ENCODE results near the gene ASB2. TPM values are rescaled to one million over a fixed set of nuclear protein-coding genes. Genes with fewer than 3 reads are reported as not detected.

The ASB2 gene
- total RNA-seq, 3 donors from 2014 or later (not counting 1 experiment from before 2014, with no cell fraction given): 3.7 to 7.2 (median 4.8) TPM

- 65% methylated on average over 6 of the region's 8 CpGs for WGBS (ENCODE audit: insufficient coverage)
- H3K27me3 ChIP-seq (ENCODE audit: control insufficient read depth, insufficient read depth, low read length): no peaks in the 10 kb centered on the region
- DNase-seq: no peak
- peak overlapping the region; percentile 28 for H3K4me3 ChIP-seq (ENCODE audit: low read length)
- no peak for TF ChIP-seq CTCF (IDR thresholded peaks at IDR 0.05)
- no peaks in the 10 kb centered on the region for H3K27me3 Mint-ChIP-seq (ENCODE audit: low read depth in 2 of 2)
- intact Hi-C loops (cut with micrococcal nuclease): loop anchor here (1.0 to 5.0 kb wide), 3 partner anchors 7 to 46 kb away; no protein-coding TSS in a partner anchor
- ATAC-seq: no peak
- H3K36me3 ChIP-seq (ENCODE audit: control insufficient read depth, insufficient read depth, low read length): no peaks in the 10 kb centered on the region
- no peaks in the 10 kb centered on the region for H3K36me3 Mint-ChIP-seq
- peak overlapping the region; percentile 81 for H3K27ac ChIP-seq (ENCODE audit: low read length)
- peaks cover 80% of the 10 kb centered on the region for H3K4me1 ChIP-seq (ENCODE audit: control insufficient read depth, insufficient read depth, low read length)
- peak overlapping the region; percentile 95 to 97 for H3K27ac Mint-ChIP-seq
- H3K9me3 ChIP-seq (ENCODE audit: control insufficient read depth, insufficient read depth, low read length): no peaks in the 10 kb centered on the region
- peak overlapping the region; percentile 88 for H3K4me3 Mint-ChIP-seq
- no peaks in the 10 kb centered on the region for H3K9me3 Mint-ChIP-seq
- H3K4me1 Mint-ChIP-seq: peaks cover 64 to 74% of the 10 kb centered on the region in 2 donors
Observed at GRCh38 chr14:93955850-93956481, 20.4 kb downstream of the ASB2 start.

DNA sequence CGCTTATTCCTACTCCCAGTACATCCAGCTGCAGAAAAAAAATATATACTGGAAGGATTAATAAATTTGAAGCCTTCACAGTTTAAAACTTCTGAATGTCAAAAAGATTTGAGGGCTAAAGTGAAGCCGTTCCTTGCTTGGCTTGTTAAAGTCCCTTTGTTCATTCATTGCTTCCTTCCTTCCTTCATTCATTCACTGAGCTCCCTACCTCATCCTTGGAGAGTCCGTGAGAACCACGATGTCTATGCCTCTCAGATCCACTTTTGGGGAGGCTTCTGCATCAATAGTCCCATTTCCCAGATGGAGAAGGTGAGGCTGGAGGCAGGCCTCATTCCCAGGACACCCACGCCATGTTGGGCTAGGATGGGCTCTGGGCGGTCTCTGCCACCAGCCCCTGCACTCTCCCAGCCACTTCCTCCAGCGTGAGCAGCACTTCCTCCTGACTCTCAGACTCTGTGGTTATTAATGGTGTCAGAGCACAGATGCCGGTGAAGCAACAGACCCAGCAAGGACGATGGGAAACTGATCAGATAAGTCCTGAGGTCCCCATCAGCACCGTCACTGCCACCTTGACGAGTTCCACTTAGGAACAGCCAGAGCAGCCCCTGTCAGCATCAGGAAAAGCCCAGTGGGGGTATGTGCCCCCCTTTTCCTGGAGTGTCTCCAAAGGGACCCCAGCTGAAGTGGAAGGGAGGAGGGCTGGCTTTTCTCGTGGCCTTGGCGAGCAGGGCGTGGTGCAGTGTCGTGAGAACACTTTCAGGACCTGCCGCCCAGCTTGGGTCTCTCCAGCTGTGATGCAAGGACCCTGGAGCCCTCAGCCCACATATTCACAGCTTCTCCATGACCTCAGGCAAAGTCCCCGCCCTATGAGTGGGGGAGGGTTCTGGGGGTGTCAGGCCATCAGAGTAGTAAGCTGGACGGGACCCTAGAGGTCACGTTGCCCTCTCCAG is 21.2 kb downstream of the ASB2 start:
- Histone ChIP-seq H3K27me3 (ENCODE audit: control insufficient read depth, insufficient read depth, low read length) (no peaks in the 10 kb centered on the region), H3K4me1 (ENCODE audit: control insufficient read depth, insufficient read depth, low read length) (peaks cover 73% of the 10 kb centered on the region), H3K27ac (ENCODE audit: low read length) (peak overlapping the region; percentile 81), H3K4me3 (ENCODE audit: low read length) (peak overlapping the region; percentile 28), H3K9me3 (ENCODE audit: control insufficient read depth, insufficient read depth, low read length) (no peaks in the 10 kb centered on the region), H3K36me3 (ENCODE audit: control insufficient read depth, insufficient read depth, low read length) (no peaks in the 10 kb centered on the region)
- WGBS (ENCODE audit: insufficient coverage): 18% methylated on average over 18 of the region's 19 CpGs
- Mint-ChIP-seq H3K4me3 (peak overlapping the region; percentile 88), H3K36me3 (no peaks in the 10 kb centered on the region), H3K9me3 (no peaks in the 10 kb centered on the region), H3K27me3 (ENCODE audit: low read depth in 2 of 2) (no peaks in the 10 kb centered on the region), H3K4me1 (peaks cover 58 to 70% of the 10 kb centered on the region in 2 donors), H3K27ac (peak overlapping the region; percentile 95 to 97)
- TF ChIP-seq CTCF (IDR thresholded peaks at IDR 0.05): no peak
- peak; percentile 41 to 75 (median 62) for ATAC-seq
- DNase-seq: peak; percentile 59 to 82
- intact Hi-C loops (cut with micrococcal nuclease): loop anchor here (1.0 to 5.0 kb wide), 3 partner anchors 8 to 47 kb away; no protein-coding TSS in a partner anchor

DNA sequence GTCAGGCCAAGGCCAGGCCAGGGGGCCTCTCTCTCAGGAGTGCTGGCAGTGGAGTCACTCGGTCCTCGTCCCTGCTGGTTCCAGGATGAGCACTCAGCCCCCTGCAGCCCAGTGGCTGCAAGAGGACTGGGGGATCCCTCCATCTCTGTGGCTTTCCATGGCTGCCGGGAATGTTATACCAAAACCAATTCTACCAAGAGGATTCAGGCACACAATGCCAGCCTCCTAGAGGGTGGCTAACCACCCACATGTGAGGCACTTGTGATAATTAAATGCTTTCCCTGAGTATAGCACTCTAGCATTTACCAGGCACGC is 21.9 kb downstream of the ASB2 start:
- no peak for TF ChIP-seq CTCF (IDR thresholded peaks at IDR 0.05)
- Mint-ChIP-seq H3K27me3 (ENCODE audit: low read depth in 2 of 2) (no peaks in the 10 kb centered on the region), H3K9me3 (no peaks in the 10 kb centered on the region), H3K27ac (peak overlapping the region; percentile 95 to 97), H3K36me3 (no peaks in the 10 kb centered on the region), H3K4me1 (peaks cover 51 to 64% of the 10 kb centered on the region in 2 donors), H3K4me3 (peak overlapping the region; percentile 88)
- intact Hi-C loops (cut with micrococcal nuclease): loop anchor here (2.0 kb wide), 1 partner anchor 16 kb away; no protein-coding TSS in a partner anchor
- DNase-seq (no peak), ATAC-seq (no peak)
- Histone ChIP-seq H3K4me1 (ENCODE audit: control insufficient read depth, insufficient read depth, low read length) (peaks cover 66% of the 10 kb centered on the region), H3K9me3 (ENCODE audit: control insufficient read depth, insufficient read depth, low read length) (no peaks in the 10 kb centered on the region), H3K4me3 (ENCODE audit: low read length) (no peak overlapping the region), H3K27ac (ENCODE audit: low read length) (no peak overlapping the region), H3K27me3 (ENCODE audit: control insufficient read depth, insufficient read depth, low read length) (no peaks in the 10 kb centered on the region), H3K36me3 (ENCODE audit: control insufficient read depth, insufficient read depth, low read length) (no peaks in the 10 kb centered on the region)
- WGBS (ENCODE audit: insufficient coverage): 90% methylated on average over 4 of the region's 4 CpGs
